Karpas-422 (cell line): Measurements from ENCODE around the gene PIM1. TPM values are rescaled to one million over a fixed set of nuclear protein-coding genes. Genes with fewer than 3 reads are reported as not detected.
"Not testable (repeated sequence)": the region's sequence is repeated elsewhere in the genome, so short reads cannot be mapped to it uniquely, and the experiment has no call there.

Source experiments
- DNase-seq: peaks from one replicate; pipeline ENCODE4 v3.0.0-alpha.2; 2015
- H2AFZ ChIP-seq: fragments of 200-600 bp; sonication (generic); 2 replicates; pipeline ENCODE4 v1.6.1; 2014; ENCODE audit warnings: antibody characterized with exemption, low read length, mixed read lengths
- H3K27ac ChIP-seq: fragments of 200-600 bp; sonication (generic); 2 replicates; pipeline ENCODE4 v1.5.1; 2014; ENCODE audit warnings: mild to moderate bottlenecking, low read length, moderate library complexity
- H3K27me3 ChIP-seq: fragments of 200-600 bp; sonication (generic); 2 replicates; pipeline ENCODE4 v1.6.1; 2014; ENCODE audit warnings: low read length, mixed read lengths
- H3K36me3 ChIP-seq: fragments of 200-600 bp; sonication (generic); 2 replicates; pipeline ENCODE4 v1.6.1; 2014; ENCODE audit warnings: low read length, mixed read lengths; ENCODE audit not compliant: insufficient read depth
- H3K4me1 ChIP-seq: fragments of 200-600 bp; sonication (generic); 2 replicates; pipeline ENCODE4 v1.6.1; 2014; ENCODE audit warnings: mild to moderate bottlenecking, low read length, mixed read lengths
- H3K4me2 ChIP-seq: fragments of 200-600 bp; sonication (generic); 2 replicates; pipeline ENCODE4 v1.6.1; 2014; ENCODE audit warnings: low read length, low read depth, mild to moderate bottlenecking; ENCODE audit not compliant: poor library complexity, severe bottlenecking
- H3K4me3 ChIP-seq: fragments of 200-600 bp; sonication (generic); 2 replicates; pipeline ENCODE4 v1.5.1; 2014; ENCODE audit warnings: mild to moderate bottlenecking, antibody characterized with exemption, low read length, mixed read lengths
- H3K79me2 ChIP-seq: fragments of 200-600 bp; sonication (generic); 2 replicates; pipeline ENCODE4 v1.6.1; 2014; ENCODE audit warnings: mild to moderate bottlenecking, low read length, mixed read lengths
- H3K9ac ChIP-seq: fragments of 200-600 bp; sonication (generic); 2 replicates; pipeline ENCODE4 v1.6.0; 2014; ENCODE audit warnings: low read length
- H3K9me2 ChIP-seq: fragments of 200-600 bp; sonication (generic), shearing (Covaris generic); replicated peaks from 2 replicates; pipeline ENCODE4 v1.6.0; 2014; ENCODE audit warnings: mild to moderate bottlenecking, low read length, moderate library complexity; ENCODE audit not compliant: insufficient read depth
- H3K9me3 ChIP-seq: fragments of 300-700, 200-600 bp; sonication (generic); 2 replicates; pipeline ENCODE4 v1.6.1; 2014; ENCODE audit warnings: low read length, mixed read lengths
- H4K20me1 ChIP-seq: fragments of 200-600 bp; sonication (generic); 2 replicates; pipeline ENCODE4 v1.6.1; 2014; ENCODE audit warnings: mild to moderate bottlenecking, antibody characterized with exemption, low read length, low read depth; ENCODE audit not compliant: insufficient read depth
- total RNA-seq: library from RNA; depleted of rRNA; stranded (reverse); fragments of >200 nt; shearing (Covaris generic); gene quantifications from 2 replicates; pipeline ENCODE4 v1.2.3, GENCODE V29; 2014; ENCODE audit warnings: low replicate concordance

Gene PIM1
- total RNA-seq, 1 experiment from 2014 or later = 4.0 TPM

- Histone ChIP-seq H2AFZ (no peak overlapping the region), H3K4me3 (no peak overlapping the region), H3K9me2 (no peaks in the 10 kb centered on the region), H3K79me2 (no peaks in the 10 kb centered on the region), H3K4me2 (no peak overlapping the region), H3K36me3 (no peaks in the 10 kb centered on the region), H3K9ac (no peak overlapping the region), H3K4me1 (no peaks in the 10 kb centered on the region), H3K27me3 (no peaks in the 10 kb centered on the region), H3K27ac (no peak overlapping the region), H3K9me3 (no peaks in the 10 kb centered on the region), H4K20me1 (no peaks in the 10 kb centered on the region)
- DNase-seq = no peak
These were observed 19.1 kb downstream of the PIM1 start for GRCh38 chr6:37188962-37189510.

DNA sequence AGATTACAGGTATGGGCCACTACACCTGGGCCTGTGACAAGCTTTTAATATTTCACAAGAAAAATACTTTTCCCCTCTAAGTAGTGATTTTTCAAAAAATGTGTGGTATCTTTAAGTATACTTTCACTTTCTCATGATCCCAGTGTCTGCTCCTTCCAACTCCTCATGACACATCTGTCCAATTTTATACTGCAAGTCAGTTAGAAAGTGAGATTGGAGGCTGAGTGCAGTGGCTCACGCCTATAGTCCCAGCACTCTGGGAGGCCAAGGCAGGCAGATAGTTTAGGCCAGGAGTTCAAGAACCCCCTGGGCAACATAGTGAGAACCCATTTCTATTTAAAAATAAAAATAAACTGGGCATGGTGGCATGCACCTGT is 20.2 kb downstream of the PIM1 start:
- Histone ChIP-seq H3K4me2 (no peak overlapping the region), H3K4me1 (no peaks in the 10 kb centered on the region), H3K27me3 (no peaks in the 10 kb centered on the region), H3K9me3 (no peaks in the 10 kb centered on the region), H3K27ac (no peak overlapping the region), H3K36me3 (no peaks in the 10 kb centered on the region), H3K9me2 (no peaks in the 10 kb centered on the region), H3K9ac (no peak overlapping the region), H4K20me1 (no peaks in the 10 kb centered on the region), H3K4me3 (no peak overlapping the region), H3K79me2 (no peaks in the 10 kb centered on the region), H2AFZ (no peak overlapping the region)
- DNase-seq = no peak

DNA sequence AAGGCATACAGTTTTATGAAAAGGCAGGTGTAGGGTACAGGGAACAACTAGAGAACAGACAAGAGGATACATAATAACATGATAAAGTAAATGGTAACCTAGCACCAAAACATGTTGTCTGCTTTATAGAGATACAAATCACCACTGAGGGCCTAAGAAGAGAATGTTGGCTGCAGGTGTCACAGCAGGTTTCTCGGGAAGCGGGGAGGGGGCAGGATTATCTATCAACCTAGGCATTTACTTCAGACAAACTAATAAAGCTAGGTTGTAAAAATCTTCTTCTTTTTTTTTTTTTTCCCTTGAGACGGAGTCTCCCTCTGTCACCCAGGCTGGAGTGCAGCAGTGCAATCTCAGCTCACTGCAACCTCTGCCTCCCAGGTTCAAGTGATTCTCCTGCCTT is 22.7 kb downstream of the PIM1 start:
- Histone ChIP-seq H3K4me2 (no peak overlapping the region), H3K9ac (no peak overlapping the region), H3K27ac (no peak overlapping the region), H2AFZ (no peak overlapping the region), H4K20me1 (no peaks in the 10 kb centered on the region), H3K4me1 (no peaks in the 10 kb centered on the region), H3K4me3 (no peak overlapping the region), H3K79me2 (no peaks in the 10 kb centered on the region), H3K9me3 (no peaks in the 10 kb centered on the region), H3K36me3 (no peaks in the 10 kb centered on the region), H3K27me3 (no peaks in the 10 kb centered on the region), H3K9me2 (no peaks in the 10 kb centered on the region)
- no peak for DNase-seq

- H3K4me2 ChIP-seq, H2AFZ ChIP-seq, H3K4me1 ChIP-seq, H4K20me1 ChIP-seq, H3K9me2 ChIP-seq, H3K27ac ChIP-seq, H3K4me3 ChIP-seq, H3K79me2 ChIP-seq, H3K27me3 ChIP-seq, H3K9ac ChIP-seq, DNase-seq, H3K36me3 ChIP-seq, H3K9me3 ChIP-seq: not testable (repeated sequence)
These were observed 24.9 kb downstream of the PIM1 start for GRCh38 chr6:37194886-37195285.

DNA sequence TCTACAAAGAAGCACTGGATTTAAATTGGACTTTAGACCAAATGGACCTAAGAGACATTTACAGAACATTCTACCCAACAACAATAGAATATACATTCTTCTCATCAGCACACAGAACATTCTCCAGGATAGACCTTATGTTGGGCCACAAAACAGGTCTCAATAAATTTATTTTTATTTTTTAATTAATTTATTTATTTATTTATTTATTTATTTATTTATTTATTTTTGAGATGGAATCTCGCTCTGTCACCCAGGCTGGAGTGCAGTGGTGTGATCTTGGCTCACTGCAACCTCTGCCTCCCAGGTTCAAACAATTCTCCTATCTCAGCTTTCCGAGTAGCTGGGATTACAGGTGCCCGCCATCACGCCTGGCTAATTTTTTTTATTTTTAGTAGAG is 26.5 kb downstream of the PIM1 start:
- H3K4me2 ChIP-seq, H3K9me2 ChIP-seq, H2AFZ ChIP-seq, H3K4me3 ChIP-seq, H3K9ac ChIP-seq, DNase-seq, H3K27me3 ChIP-seq, H3K36me3 ChIP-seq, H3K27ac ChIP-seq, H3K79me2 ChIP-seq, H4K20me1 ChIP-seq, H3K4me1 ChIP-seq, H3K9me3 ChIP-seq: not testable (repeated sequence)

GRCh38 chr6:37200085-37200484 is 30.1 kb downstream of the PIM1 start:
- Histone ChIP-seq H3K27ac (no peak overlapping the region), H3K9ac (no peak overlapping the region), H3K4me2 (no peak overlapping the region), H3K36me3 (no peaks in the 10 kb centered on the region), H4K20me1 (no peaks in the 10 kb centered on the region), H3K79me2 (no peaks in the 10 kb centered on the region), H2AFZ (no peak overlapping the region), H3K9me3 (no peaks in the 10 kb centered on the region), H3K9me2 (no peaks in the 10 kb centered on the region), H3K27me3 (no peaks in the 10 kb centered on the region), H3K4me1 (no peaks in the 10 kb centered on the region), H3K4me3 (no peak overlapping the region)
- DNase-seq = no peak

DNA sequence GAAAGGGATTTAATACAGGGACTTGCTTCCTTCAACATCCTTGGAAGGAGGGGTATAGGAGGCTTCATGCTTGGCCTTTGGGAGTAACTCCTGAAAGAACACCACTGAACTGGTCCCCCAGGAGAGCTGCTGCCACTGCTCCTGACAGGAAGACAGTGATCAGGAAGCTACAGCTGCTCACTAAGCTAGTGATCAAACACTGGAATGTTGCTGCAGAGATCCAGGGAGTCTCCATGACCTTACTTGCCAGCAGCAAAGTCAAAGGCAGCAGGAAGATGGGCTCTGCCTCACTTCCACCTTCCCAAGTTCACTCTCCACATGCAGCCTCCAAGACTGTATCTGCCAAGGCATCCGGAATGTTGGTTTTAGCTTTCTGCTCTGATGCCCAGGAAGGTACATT is 31.8 kb downstream of the PIM1 start:
- Histone ChIP-seq H3K27ac (no peak overlapping the region), H3K4me2 (no peak overlapping the region), H3K4me3 (no peak overlapping the region), H3K4me1 (no peaks in the 10 kb centered on the region), H3K36me3 (no peaks in the 10 kb centered on the region), H3K79me2 (no peaks in the 10 kb centered on the region), H3K27me3 (no peaks in the 10 kb centered on the region), H3K9me3 (no peaks in the 10 kb centered on the region), H3K9me2 (no peaks in the 10 kb centered on the region), H3K9ac (no peak overlapping the region), H4K20me1 (no peaks in the 10 kb centered on the region), H2AFZ (no peak overlapping the region)
- DNase-seq = no peak

DNA sequence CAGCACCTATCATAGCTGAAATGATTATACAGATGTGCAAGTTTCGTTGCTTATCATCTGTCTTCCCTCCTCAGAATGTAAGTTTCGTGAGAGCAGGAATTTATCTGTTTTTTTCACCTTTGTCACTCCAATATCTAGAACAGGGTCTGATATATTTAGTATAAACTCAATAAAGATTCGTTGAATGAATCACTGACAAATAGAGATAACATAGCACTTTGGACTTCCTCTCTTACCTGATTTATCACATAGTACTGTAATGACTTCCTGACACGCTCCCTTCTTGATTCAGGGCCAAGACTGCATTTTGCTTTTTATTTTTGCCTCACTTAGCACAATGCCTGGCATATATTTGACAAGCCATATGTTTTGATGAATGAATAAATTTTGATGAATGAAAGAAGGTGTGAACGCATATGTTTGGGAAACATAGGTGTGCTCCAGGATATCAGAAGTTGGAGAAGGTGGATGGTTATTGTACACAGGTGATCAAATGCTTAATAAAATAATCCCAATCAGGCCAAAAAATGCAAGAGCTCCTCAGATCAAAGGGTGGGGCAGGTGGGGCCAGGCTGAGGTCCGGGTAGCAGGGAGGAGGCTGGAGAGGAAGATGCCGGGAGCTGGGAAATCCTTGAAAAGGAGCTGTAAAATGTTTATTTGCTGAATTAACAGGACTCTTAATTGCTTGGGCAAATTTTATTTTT is 33.0 kb downstream of the PIM1 start:
- H3K36me3 ChIP-seq = no peaks in the 10 kb centered on the region
- no peak overlapping the region for H2AFZ ChIP-seq
- no peaks in the 10 kb centered on the region for H4K20me1 ChIP-seq
- H3K9ac ChIP-seq = no peak overlapping the region
- no peaks in the 10 kb centered on the region for H3K4me1 ChIP-seq
- H3K9me2 ChIP-seq = no peaks in the 10 kb centered on the region
- DNase-seq = no peak
- H3K9me3 ChIP-seq = no peaks in the 10 kb centered on the region
- H3K4me3 ChIP-seq = no peak overlapping the region
- no peak overlapping the region for H3K4me2 ChIP-seq
- H3K27me3 ChIP-seq = no peaks in the 10 kb centered on the region
- no peaks in the 10 kb centered on the region for H3K79me2 ChIP-seq
- H3K27ac ChIP-seq = no peak overlapping the region
